HG03039 (cell line): ENCODE results near the gene COL6A3.

Source experiments
- ATAC-seq: cut with Tn5 transposase; IDR thresholded peaks from one replicate; pipeline ENCODE4 v1.9.1; 2021; ENCODE audit warnings: mild to moderate bottlenecking, moderate library complexity; ENCODE audit not compliant: unreplicated experiment

The COL6A3 gene

DNA sequence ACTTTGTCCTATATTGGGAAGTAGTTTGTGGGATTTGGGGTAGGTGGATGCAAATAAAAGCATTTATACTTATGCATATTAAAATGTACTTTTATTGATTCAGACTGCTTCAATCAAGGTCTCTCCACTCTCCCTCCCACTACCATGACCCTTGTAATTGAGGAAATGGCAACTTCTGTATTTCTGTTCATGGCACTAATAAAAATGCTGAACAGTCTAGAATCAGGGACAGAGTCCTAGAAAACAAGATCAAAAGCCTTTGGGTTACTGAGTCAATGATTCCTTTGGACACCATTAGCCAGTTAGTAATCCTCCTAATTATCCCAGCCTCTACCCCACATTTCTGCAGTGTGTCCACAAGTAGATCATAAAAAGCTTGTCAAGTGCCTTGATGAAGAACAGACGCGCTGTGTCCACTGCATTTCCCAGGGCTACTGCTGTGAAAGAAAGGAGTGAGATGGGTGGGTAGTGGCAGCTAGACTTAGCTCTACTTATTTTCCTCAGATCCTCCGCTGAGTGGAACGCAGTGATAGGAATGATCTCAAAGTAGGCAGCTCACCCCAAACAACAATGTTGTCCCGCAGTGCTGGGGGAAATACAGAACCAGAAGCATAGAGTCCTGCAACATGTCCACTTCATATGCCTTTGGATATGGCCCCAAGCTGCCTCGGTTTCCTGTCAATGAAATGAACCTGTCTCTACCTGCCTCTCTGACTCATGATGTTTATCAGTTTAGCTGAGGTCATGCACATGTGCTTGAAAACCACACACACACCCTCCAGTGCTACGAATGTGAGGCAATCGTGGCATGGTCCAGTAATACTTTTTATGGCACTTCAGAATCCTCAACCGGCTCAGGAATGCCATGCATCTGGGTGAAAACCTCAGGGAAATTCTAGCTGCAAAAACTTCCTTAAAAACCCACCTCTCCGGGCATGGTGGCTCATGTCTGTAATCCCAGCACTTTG, 115.5 kb downstream of the COL6A3 start:
- no peak for ATAC-seq

DNA sequence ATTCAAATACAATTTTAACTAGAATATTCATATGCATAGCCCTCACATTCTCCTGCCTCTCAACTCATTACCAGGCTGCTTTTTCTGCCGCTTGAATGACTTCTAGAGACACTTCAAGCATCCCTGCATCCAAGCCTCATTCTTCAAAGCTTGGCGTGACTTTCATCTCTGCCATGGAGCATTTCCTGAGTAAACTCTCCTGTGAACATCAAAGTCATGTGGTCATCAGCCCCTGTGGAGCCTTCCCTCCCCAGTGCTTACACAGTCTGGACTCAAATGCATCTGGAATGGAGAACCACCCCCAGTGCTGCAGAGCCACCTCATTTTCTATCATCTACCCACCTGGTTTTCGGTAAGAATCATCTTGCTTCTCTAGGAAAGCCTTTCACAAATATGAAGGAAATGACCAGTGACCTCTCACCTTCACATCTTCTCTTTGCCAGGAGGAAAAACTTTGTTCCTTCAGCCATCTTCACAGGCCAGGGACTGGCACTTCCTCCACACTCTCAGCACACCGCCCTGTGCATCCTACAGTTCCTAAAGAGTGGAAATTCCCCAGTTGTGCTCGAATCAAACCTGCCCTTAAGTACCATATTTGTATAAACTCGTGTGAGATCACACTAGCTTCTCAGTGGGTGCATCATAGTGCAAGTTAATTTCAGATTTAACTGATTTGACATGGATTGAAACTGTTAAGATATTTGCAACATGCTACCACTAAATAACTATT, 116.4 kb downstream of the COL6A3 start:
- ATAC-seq = no peak

DNA sequence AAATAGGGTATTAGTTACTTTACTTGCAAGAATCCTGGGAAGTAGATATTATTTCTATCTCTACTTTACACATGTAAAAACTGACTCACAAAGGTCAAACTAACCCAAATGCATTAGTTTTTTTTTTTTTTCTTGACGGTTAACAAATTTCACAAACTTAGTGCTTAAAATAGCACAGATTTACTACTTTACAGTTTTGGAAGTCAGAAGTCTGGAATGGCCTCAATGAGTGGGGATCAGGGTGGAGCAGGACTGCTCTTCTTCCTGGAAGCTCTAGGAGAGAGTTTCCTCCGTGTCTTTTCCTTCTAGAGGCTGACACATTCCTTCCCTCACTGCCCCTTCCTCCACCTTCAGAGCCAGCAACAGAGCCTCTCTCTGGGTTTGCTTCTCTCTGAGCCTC, 117.2 kb downstream of the COL6A3 start:
- no peak for ATAC-seq

DNA sequence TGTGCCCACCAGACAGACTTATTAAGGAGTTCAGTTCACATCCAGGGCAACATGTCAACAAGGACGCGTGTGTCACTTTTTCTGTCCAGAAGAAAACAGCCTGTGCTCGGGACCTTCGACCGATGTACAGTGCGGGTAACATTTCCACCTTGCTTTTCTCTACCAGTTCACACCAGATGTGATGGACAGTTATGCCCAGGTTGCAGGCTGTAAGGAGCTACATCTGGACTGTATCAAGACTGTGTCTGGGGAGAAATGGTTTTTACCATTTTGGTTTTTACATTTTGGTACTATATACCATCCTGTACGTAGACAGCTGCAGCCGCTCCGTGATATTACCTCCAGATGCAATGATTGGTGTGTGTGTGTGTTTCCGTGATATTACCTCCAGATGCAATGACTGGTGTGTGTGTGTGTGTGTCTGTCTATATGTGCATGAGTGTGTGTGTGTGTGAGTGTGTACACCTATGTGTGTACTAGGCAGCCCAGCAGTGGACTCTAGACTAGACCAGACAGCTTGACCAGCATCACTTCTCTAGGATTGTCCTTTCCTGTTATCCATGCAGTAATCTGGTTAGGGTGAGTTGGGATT, 118.0 kb downstream of the COL6A3 start:
- ATAC-seq = no peak

DNA sequence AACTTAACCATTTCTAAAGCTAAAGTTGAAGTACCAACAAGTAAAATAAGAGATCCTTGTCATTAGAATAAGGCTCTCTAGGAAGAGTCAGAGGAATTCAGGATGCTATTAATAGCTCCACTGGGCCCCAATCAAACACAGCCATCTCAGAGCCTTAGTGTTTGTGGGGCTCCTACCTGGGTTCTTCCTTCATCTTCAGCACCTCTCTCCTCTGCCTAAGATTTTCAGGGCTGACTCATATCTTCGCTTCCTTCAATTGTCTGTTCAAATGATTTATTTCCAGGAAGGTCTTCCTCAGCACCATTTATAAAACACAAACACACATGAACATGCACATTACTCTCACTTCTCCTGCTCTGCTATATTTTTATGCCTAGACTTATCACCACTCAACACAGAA, 119.5 kb downstream of the COL6A3 start:
- ATAC-seq = no peak

DNA sequence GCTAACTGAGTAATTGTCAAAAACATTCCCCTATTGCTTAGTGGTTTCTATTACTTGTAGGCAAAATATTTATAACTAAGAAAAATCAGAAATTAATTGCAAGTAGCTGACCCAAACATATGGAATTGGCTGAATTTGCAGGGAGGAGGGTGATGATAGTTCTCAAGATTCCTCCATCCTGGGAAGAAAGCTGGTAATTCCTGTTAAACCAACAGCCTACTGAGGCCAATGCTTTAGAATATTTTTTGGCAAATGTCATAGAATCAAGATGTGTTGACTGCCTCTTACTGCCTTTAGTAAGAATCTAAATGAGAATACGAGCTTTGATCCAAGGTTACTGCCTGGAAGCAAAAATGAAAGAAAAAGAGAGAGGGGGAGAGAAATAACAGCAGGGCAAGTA, 120.0 kb downstream of the COL6A3 start:
- ATAC-seq = no peak

DNA sequence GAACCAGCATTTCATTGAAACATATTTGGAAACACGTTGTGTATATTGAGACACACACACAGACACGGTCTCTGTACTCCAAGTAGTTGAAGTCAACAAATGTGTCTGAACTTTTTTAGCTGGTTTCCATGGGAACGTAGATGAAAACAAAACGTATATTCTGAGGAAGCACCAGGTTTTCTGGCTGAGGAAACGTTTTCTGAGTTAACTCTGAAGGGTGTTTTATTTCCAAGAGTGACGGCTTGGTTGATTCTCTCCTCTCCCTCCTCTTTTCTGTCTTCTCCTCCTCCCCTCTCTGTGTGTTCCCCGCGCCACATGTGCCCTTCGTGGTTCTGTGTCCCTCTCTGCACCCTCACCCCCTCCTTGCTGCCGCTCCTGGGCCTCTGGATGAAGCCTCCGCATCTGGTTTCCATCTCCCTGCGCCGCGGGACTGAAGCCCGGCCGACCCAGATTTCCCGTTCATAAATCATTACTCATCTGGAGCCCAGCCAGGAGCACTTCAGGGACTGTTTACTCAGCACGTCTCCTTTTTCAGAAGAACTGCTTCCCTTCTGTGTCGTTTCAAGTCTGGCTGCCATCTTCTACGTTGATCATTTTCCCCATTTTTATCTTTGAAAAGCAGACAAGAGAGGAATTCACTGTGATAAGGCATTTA, 122.7 kb downstream of the COL6A3 start:
- no peak for ATAC-seq

DNA sequence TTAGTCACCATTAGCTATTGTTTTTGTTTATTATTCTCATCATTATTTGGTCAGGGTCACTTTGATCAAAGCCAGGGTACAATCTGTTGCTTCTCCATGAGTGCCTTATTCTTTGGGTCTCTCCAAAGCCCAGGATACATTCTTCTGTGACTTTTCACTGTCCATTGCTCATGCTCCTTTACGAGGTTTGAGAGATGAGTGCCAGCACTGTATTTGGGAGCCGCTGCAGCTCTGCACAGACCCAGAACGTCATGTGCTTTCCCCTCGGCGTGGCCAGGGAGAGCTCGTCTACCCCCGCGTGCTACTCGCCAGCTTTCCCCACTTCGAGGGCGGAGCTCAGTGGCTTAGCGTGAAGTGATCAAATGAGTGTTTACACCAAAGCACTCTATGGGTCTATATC, 123.7 kb downstream of the COL6A3 start:
- ATAC-seq = no peak

DNA sequence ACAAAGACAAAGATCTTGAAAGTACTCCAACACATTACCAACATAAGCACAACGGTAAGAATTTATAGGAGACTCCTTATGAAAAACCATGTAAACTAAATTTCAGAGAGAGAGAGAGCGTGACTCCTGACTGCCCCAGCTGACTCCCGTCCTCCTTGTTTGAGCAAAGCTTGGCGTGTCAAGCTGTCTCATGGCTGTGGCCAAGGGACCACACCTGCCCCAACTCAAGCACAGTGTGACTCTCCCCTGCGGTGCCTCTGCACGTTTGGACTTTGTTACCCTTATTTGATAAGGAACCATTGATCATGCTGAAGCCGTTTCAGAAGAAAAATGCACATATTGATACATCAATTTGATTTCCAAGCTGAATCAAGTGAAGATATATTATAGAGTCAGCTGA, 124.8 kb downstream of the COL6A3 start:
- no peak for ATAC-seq

DNA sequence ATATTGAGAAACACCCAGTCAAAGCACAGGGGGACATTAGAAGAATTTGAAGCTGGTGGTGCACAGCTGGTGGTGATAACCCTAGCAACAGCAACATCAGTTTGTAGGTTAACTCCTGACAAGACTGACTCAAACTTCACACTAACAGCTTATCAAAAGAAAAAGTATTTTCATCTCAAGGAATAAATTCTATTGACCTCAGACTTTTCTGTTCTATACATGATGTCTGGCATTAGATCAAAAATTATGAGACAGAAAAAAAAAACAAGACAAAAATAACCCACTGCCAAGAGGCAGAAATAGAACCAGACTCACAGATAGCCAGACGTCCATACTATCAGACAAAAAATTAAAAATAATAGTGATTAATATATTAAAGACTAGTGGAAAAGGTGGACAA, 126.1 kb downstream of the COL6A3 start:
- no peak for ATAC-seq

DNA sequence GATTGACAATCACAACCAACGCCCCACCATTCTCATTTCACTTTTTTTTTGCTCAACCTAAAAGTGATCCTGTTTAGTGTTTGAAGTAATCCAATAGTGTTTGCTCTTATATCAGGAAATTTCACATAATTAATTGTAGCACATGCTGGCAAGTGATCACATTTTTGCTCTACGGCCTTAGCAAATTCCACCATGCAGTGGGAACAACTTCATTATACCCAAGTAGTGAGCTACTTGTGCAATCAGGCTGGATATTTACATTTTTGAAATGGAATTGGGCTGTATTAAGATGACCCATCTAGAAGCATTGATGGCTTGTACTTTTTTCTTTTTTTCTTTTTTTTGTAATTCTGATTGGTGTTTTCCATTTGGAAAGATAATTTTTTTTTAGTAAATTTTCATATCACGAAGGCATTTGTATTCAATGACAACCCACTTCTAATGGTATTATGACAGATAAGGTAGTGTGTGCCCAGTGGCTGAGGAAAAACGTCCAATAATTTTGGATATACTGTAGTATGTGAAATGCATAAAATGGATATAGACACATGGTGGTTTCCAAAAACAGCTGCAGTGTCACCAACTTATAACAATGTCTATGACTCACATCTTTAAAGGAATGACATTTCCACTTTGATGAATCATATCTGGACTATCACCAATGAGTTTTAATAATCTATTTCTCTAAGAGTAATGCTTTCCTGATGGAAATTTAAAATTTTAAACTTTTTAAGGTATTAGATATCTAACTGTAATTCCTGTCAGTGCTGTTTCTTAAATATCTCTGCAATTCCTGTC, 130.6 kb downstream of the COL6A3 start:
- ATAC-seq = no peak

DNA sequence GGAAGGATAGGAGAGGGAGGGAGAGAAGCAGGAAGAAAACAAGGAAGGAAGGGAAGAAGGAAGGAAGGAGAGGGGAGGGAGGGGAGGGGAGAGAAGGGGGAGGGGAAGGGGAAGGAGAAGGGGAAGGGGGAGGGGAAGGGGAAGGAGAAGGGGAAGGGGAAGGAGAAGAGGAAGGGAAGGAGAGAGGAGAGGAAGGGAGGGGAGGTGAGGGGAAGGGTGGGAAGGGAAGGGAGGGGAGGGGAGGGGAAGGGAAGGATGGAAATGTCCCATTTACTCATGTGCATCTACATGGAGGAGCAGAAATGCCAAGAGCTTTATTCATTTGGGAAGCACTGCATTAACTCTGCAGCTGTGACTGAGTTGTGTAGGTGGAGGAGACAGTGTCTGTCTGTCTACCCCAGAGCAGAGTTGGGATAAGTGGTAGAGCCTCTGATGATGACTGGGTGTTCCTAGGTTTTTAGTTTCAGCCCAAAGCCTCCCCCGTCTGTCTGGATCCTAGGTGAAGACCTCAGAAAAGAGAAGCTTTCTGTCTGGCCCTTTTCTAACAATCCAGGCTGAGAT, 131.3 kb downstream of the COL6A3 start:
- no peak for ATAC-seq

DNA sequence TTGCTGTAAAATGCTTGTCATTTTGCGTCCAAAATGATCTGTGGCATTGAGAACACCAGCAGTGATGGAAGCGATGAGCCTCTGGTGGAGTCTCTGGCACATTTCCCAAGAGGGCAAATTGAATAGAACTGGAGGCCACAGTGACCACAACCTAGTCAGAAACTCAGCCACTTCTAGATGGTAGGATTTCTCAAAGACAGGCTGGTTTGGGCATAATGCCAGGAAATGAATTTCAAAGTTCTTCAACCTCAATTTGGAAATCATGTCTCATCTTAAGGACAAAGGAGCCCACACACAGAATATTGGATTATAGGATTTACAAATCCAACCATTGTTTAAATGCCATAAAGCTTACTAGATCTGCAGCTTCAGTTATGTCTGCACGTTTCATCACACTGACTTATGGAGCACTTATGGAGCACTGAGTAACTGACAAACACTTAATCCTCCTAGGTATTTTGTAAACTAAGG, 132.1 kb downstream of the COL6A3 start:
- no peak for ATAC-seq

DNA sequence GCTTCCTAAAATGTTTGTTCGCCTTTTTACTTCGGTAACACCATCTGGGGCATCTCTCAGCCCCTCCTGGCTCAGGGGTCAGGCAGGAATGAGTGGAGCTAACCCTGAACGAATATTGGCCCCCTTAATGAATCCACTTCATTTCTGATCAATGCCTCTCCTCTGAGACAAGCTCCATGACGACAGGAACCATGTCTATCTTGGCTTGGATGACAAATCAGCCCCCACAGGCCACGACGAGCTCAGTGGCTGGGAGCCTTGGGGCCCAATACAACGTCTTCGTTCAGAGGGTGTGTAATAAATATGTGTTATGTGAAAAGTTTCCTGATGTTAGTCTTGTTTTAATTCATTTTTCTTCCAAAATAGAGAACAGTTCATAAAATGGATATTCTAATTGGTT, 133.0 kb downstream of the COL6A3 start:
- no peak for ATAC-seq

DNA sequence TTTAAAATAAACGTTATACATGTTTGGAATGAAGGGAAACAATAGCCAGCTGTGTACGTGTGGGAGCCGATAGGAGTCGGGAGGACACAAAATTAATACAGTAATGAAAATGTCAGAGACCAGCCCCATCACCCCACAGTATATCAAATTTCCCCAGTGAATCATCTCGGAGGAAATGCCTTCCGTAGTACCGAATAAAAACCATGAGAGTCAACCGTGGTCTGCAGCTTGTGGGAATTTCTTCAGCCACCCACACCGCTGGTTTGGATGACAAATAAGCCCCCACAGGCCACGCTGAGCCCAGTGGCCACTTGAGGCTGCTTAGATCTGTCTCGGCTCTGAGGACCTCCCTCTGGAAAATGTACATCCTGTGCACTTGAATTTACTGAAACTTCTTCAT, 133.7 kb downstream of the COL6A3 start:
- ATAC-seq = no peak

DNA sequence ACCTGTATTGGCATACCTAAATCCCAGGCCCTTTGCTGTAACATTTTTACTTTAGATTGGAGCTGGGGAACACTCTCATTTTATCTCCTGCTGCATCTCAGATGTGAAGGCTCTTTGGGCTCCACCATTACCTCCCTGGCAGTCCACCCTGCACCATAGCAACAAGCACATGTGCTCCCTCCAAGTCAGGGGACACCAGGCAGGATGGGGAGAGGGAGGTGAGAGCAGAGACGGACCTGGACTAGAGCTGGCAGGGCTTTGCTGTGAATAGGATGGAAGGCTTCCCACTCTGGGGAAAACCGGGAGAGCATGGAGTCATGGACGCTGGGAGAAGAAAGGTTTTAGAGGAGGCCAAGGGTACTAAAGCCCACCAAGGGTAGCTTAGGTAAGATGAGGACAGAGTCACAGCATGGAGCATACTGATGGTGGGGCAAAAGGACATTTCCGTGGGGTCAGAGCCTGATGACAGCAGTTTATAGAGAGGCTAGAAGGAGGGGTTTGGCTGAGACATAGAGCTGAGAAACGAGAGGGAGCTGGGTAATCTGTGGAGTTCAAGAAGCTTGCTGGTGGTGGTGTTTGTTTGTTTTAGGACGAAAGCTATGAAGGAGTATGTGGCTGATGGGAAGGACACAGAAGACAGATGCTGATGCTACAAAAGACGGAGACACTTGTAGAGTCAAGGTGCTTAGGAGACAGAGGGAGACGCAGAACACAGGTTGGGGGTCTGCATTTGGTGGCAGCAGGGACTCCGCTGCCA, 134.8 kb downstream of the COL6A3 start:
- no peak for ATAC-seq

DNA sequence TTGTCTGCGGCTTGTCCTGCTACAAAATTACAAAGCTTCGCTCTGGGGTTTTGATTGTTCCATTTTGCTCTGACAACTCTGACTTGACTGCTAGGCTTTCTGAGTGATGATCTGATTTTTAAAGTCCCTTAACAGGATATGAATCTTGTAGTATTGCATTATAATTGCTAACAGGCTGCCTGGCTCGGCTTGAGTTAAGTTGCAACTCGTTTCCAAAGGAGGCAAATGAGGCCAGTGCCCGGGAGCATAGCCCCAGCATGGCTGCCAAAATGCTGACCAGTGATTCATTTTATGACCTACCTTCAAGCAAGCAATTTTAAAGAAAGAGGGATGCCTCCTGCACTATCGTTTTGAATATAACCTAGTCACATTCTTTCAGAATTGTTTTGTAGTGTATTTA, 135.4 kb downstream of the COL6A3 start:
- ATAC-seq = no peak

DNA sequence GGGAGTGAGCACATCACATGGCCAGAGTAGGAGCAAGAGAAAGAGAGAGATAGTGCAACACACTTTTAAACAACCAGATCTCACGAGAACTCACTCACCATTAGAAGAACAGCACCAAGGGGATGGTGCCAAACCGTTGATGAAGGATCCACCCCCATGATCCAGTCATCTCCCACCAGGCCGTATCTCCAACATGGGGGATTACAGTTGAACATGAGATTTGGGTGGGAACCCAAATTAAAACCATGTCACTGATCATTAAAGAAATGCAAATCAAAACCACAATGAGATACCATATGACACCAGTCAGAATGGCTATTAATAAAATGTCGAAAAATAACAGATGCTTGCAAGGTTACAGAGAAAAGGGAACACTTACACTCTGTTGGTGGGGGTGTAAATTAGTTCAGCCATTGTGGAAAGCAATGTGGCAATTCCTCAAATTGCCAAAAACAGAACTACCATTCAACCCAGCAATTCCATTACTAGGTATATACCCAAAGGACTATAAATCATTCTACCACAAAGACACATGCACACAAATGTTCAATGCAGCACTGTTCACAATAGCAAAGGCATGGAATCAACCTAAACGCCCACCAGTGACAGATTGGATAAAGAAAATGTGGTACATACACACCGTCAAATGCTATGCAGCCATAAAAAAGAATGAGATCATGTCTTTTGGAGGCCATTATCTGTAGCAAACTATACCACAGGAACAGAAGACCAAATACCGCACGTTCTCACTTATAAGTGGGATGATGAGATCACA, 137.1 kb downstream of the COL6A3 start:
- ATAC-seq = no peak
